Measurements from ENCODE around the gene MYO9B. TPM values are rescaled to one million over a fixed set of nuclear protein-coding genes. Genes with fewer than 3 reads are reported as not detected.
A peak's percentile ranks its signal among the peaks of the same experiment; 100 is the strongest.

The MYO9B gene
- total RNA-seq, 3 donors from 2014 or later (not counting 1 experiment from before 2014, with no cell fraction given): 321 to 378 (median 365) TPM

DNA sequence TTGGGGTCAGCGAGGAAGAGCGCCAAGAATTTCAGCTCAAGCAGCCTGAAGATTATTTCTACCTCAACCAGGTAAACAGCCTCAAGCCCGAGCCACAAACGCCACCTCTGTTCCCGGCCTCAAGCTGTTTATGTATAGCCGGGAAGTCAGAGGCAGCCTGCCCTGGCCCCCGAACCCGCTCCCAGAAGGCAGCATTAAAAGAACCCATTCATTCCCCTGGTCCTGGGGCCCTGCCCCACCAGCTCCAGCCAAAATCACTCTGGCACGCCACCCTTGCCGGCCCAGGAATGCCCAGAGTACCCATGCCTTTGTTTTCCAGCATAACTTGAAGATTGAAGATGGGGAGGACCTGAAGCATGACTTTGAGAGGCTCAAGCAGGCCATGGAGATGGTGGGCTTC, 78.4 kb downstream of the MYO9B start:
- no peak overlapping the region for H3K27ac ChIP-seq (ENCODE audit: low read length)
- H3K36me3 ChIP-seq (ENCODE audit: control insufficient read depth, insufficient read depth, low read length): peaks cover 77% of the 10 kb centered on the region
- TF ChIP-seq, protein P1, sequence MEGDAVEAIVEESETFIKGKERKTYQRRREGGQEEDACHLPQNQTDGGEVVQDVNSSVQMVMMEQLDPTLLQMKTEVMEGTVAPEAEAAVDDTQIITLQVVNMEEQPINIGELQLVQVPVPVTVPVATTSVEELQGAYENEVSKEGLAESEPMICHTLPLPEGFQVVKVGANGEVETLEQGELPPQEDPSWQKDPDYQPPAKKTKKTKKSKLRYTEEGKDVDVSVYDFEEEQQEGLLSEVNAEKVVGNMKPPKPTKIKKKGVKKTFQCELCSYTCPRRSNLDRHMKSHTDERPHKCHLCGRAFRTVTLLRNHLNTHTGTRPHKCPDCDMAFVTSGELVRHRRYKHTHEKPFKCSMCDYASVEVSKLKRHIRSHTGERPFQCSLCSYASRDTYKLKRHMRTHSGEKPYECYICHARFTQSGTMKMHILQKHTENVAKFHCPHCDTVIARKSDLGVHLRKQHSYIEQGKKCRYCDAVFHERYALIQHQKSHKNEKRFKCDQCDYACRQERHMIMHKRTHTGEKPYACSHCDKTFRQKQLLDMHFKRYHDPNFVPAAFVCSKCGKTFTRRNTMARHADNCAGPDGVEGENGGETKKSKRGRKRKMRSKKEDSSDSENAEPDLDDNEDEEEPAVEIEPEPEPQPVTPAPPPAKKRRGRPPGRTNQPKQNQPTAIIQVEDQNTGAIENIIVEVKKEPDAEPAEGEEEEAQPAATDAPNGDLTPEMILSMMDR (IDR thresholded peaks at IDR 0.05): no peak
- no peak overlapping the region for H3K27ac Mint-ChIP-seq
- no peak overlapping the region for H3K4me3 ChIP-seq (ENCODE audit: low read length)
- H3K9me3 ChIP-seq (ENCODE audit: control insufficient read depth, insufficient read depth, low read length): no peaks in the 10 kb centered on the region
- ATAC-seq: no peak
- H3K27me3 ChIP-seq (ENCODE audit: control insufficient read depth, insufficient read depth, low read length): no peaks in the 10 kb centered on the region
- H3K27me3 Mint-ChIP-seq (ENCODE audit: low read depth in 2 of 2): no peaks in the 10 kb centered on the region
- no peak for DNase-seq
- no peaks in the 10 kb centered on the region for H3K9me3 Mint-ChIP-seq
- intact Hi-C loops (cut with micrococcal nuclease): no loop called here
- H3K4me1 Mint-ChIP-seq: no peaks in the 10 kb centered on the region
- WGBS (ENCODE audit: insufficient coverage): 98% methylated on average over 9 of the region's 10 CpGs
- no peak overlapping the region for H3K4me3 Mint-ChIP-seq
- H3K36me3 Mint-ChIP-seq: no peaks in the 10 kb centered on the region
- no peaks in the 10 kb centered on the region for H3K4me1 ChIP-seq (ENCODE audit: control insufficient read depth, insufficient read depth, low read length)

DNA sequence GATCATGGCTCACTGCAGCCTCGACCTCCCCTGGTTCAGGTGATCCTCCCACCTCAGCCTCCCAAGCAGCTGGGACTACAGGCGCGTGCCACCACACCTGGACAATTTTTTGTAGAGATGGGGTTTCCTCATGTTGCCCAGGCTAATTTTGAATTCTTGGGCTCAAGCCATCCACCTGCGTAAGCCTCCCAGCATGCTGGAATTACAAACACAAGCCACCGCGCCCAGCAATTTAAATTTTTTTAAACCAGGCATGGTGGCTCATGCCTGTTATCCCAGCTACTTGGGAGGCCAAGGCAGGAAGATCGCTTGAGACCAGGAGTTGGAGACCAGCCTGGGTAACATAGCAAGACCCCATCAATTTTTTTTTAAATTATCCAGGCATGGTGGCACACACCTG, 79.7 kb downstream of the MYO9B start:
- no peaks in the 10 kb centered on the region for H3K36me3 Mint-ChIP-seq

DNA sequence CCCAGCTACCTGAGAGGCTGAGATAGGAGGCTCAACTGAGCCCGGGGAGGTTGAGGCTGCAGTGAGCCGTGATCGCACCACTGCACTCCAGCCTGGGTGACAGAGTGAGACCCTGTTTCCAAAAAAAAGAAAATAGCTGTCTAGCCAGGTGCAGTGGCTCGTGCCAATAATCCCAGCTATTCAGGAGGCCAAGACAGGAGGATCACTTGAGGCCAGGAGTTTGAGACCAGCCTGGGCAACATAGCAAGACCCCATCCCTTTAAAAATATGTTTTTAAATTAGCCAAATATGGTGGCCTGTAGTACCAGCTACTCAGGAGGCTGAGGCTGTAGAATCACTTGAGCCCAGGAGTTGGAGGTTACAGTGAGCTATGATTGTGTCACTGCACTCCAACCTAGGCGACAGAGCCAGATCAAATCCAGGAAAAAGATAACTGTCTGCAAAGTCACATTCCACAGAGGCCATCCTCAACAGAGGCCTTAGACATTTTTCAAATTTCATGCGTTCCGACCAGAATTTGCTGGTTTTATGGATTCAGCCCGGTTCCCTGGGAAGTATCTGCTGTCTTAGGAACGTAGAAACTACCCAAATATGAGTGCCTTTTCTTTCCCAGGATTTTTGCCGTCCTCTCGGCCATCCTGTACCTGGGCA, 80.8 kb downstream of the MYO9B start:
- Mint-ChIP-seq H3K27me3 (ENCODE audit: low read depth in 2 of 2) (no peaks in the 10 kb centered on the region), H3K9me3 (no peaks in the 10 kb centered on the region), H3K36me3 (no peaks in the 10 kb centered on the region), H3K4me3 (no peak overlapping the region), H3K27ac (peak overlapping the region in 1 of 2 donors; percentile 29), H3K4me1 (no peaks in the 10 kb centered on the region)
- H3K9me3 ChIP-seq (ENCODE audit: control insufficient read depth, insufficient read depth, low read length): no peaks in the 10 kb centered on the region
- peaks cover 81% of the 10 kb centered on the region for H3K36me3 ChIP-seq (ENCODE audit: control insufficient read depth, insufficient read depth, low read length)
- DNase-seq (no peak), ATAC-seq (no peak)
- TF ChIP-seq, protein P1 (IDR thresholded peaks at IDR 0.05): no peak
- no peaks in the 10 kb centered on the region for H3K27me3 ChIP-seq (ENCODE audit: control insufficient read depth, insufficient read depth, low read length)
- 98% methylated on average over 11 of the region's 11 CpGs for WGBS (ENCODE audit: insufficient coverage)
- H3K27ac ChIP-seq (ENCODE audit: low read length): peak overlapping the region; percentile 5
- peaks cover 4% of the 10 kb centered on the region for H3K4me1 ChIP-seq (ENCODE audit: control insufficient read depth, insufficient read depth, low read length)
- no peak overlapping the region for H3K4me3 ChIP-seq (ENCODE audit: low read length)
- intact Hi-C loops (cut with micrococcal nuclease): no loop called here

More for the DNA sequence above, 79.7 kb downstream of the MYO9B start:
- Mint-ChIP-seq H3K4me1 (no peaks in the 10 kb centered on the region), H3K27me3 (ENCODE audit: low read depth in 2 of 2) (no peaks in the 10 kb centered on the region), H3K9me3 (no peaks in the 10 kb centered on the region), H3K27ac (no peak overlapping the region), H3K4me3 (no peak overlapping the region)
- Histone ChIP-seq H3K9me3 (ENCODE audit: control insufficient read depth, insufficient read depth, low read length) (no peaks in the 10 kb centered on the region), H3K27ac (ENCODE audit: low read length) (no peak overlapping the region), H3K4me1 (ENCODE audit: control insufficient read depth, insufficient read depth, low read length) (no peaks in the 10 kb centered on the region), H3K4me3 (ENCODE audit: low read length) (no peak overlapping the region), H3K27me3 (ENCODE audit: control insufficient read depth, insufficient read depth, low read length) (no peaks in the 10 kb centered on the region), H3K36me3 (ENCODE audit: control insufficient read depth, insufficient read depth, low read length) (peaks cover 81% of the 10 kb centered on the region)
- intact Hi-C loops (cut with micrococcal nuclease): no loop called here
- ATAC-seq: no peak
- WGBS (ENCODE audit: insufficient coverage): 97% methylated on average over 7 of the region's 7 CpGs
- DNase-seq: no peak
- TF ChIP-seq, protein P1 (IDR thresholded peaks at IDR 0.05): no peak

DNA sequence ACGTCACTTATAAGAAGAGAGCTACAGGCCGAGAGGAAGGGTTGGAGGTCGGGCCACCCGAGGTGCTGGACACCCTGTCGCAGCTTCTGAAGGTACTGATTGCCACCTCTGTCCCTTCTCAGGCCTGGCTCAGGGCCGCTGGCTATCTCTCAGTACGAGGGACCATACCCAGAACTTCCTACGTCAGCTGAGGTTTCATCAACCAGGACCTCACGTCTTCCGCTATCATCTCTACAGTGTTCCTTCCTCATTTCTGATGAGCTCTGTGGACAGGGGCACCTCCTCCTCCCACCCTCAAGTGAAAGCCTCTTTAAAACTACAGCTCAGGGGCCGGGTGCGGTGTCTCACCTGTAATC, 81.3 kb downstream of the MYO9B start:
- TF ChIP-seq, protein P1 (IDR thresholded peaks at IDR 0.05): no peak
- Mint-ChIP-seq H3K4me1 (no peaks in the 10 kb centered on the region), H3K27ac (peak overlapping the region in 1 of 2 donors; percentile 29), H3K9me3 (no peaks in the 10 kb centered on the region), H3K4me3 (no peak overlapping the region), H3K36me3 (no peaks in the 10 kb centered on the region), H3K27me3 (ENCODE audit: low read depth in 2 of 2) (no peaks in the 10 kb centered on the region)
- Histone ChIP-seq H3K36me3 (ENCODE audit: control insufficient read depth, insufficient read depth, low read length) (peaks cover 78% of the 10 kb centered on the region), H3K27ac (ENCODE audit: low read length) (peak overlapping the region; percentile 5), H3K4me3 (ENCODE audit: low read length) (no peak overlapping the region), H3K9me3 (ENCODE audit: control insufficient read depth, insufficient read depth, low read length) (no peaks in the 10 kb centered on the region), H3K27me3 (ENCODE audit: control insufficient read depth, insufficient read depth, low read length) (no peaks in the 10 kb centered on the region), H3K4me1 (ENCODE audit: control insufficient read depth, insufficient read depth, low read length) (peaks cover 4% of the 10 kb centered on the region)
- intact Hi-C loops (cut with micrococcal nuclease): no loop called here
- WGBS (ENCODE audit: insufficient coverage): 91% methylated on average over 12 of the region's 12 CpGs
- DNase-seq (no peak), ATAC-seq (peak in 2 of 3 donors; percentile 51 to 92)
